HepG2 (cell line): ENCODE measurements around the gene KLKB1. TPM values are rescaled to one million over a fixed set of nuclear protein-coding genes. Genes with fewer than 3 reads are reported as not detected.

ENCODE experiments used
- DPF2 ChIP-seq: sonication (generic); formaldehyde crosslinking; IDR thresholded peaks from 2 replicates; pipeline ENCODE4 v1.4.0; 2020; ENCODE audit warnings: mild to moderate bottlenecking, low read depth, missing genetic modification reagents, borderline replicate concordance
- FOSL1 ChIP-seq: sonication (generic); formaldehyde crosslinking; IDR thresholded peaks from 2 replicates; pipeline ENCODE4 v1.9.0; 2021; ENCODE audit warnings: missing genetic modification reagents, borderline replicate concordance
- FOXK2 ChIP-seq: fragments of 450-650 bp; IDR thresholded peaks from 2 replicates; pipeline ENCODE4 v1.6.1; 2016
- MEF2D ChIP-seq: sonication (generic); formaldehyde crosslinking; IDR thresholded peaks from 2 replicates; pipeline ENCODE4 v1.5.1; 2020; ENCODE audit warnings: mild to moderate bottlenecking, missing genetic modification reagents
- NCOA2 ChIP-seq: sonication (generic); formaldehyde crosslinking; IDR thresholded peaks from 2 replicates; pipeline ENCODE4 v1.8.0; 2022; ENCODE audit warnings: inconsistent platforms
- PAF1 ChIP-seq: IDR thresholded peaks from 2 replicates; pipeline ENCODE4 v1.6.1; 2016; ENCODE audit warnings: missing genetic modification reagents, missing compliant biosample characterization
- PCBP1 ChIP-seq: fragments of 200-400 bp; formaldehyde crosslinking; IDR thresholded peaks from 2 replicates; pipeline ENCODE4 v1.6.1; 2017; ENCODE audit warnings: mild to moderate bottlenecking, low read depth, low read length, borderline replicate concordance
- RAD51 ChIP-seq: fragments of 450-650 bp; IDR thresholded peaks from 2 replicates; pipeline ENCODE4 v1.6.1; 2016; ENCODE audit warnings: borderline replicate concordance
- RBM39 ChIP-seq: fragments of 200-400 bp; formaldehyde crosslinking; IDR thresholded peaks from one replicate; pipeline ENCODE4 v1.6.1; 2018; ENCODE audit warnings: antibody characterized with exemption, mild to moderate bottlenecking, low read depth, low read length; ENCODE audit not compliant: poor library complexity, severe bottlenecking
- SNAI1 ChIP-seq: sonication (generic); formaldehyde crosslinking; IDR thresholded peaks from 2 replicates; pipeline ENCODE4 v1.5.0; 2020; ENCODE audit warnings: mild to moderate bottlenecking, missing genetic modification reagents, borderline replicate concordance
- STAT5B ChIP-seq: sonication (generic); formaldehyde crosslinking; IDR thresholded peaks from 2 replicates; pipeline ENCODE4 v1.4.0; 2020; ENCODE audit warnings: missing genetic modification reagents
- TRIM24 ChIP-seq: sonication (generic); formaldehyde crosslinking; IDR thresholded peaks from 2 replicates; pipeline ENCODE4 v1.8.0; 2022; ENCODE audit warnings: mild to moderate bottlenecking, missing genetic modification reagents
- YY1 ChIP-seq: IDR thresholded peaks from 2 replicates; pipeline ENCODE4 v1.6.1; 2011; ENCODE audit warnings: low read length, low read depth, moderate library complexity, mild to moderate bottlenecking; ENCODE audit not compliant: insufficient read depth, insufficient replicate concordance
- ZBTB7B ChIP-seq: sonication (generic); formaldehyde crosslinking; IDR thresholded peaks from 2 replicates; pipeline ENCODE4 v1.4.0; 2020; ENCODE audit warnings: missing genetic modification reagents
- ZBTB8A ChIP-seq: sonication (generic); formaldehyde crosslinking; IDR thresholded peaks from 2 replicates; pipeline ENCODE4 v1.4.0; 2020; ENCODE audit warnings: mild to moderate bottlenecking, low read depth, missing genetic modification reagents, borderline replicate concordance
- ZNF24 ChIP-seq: fragments of 450-650 bp; IDR thresholded peaks from 2 replicates; pipeline ENCODE4 v1.6.1; 2017; ENCODE audit warnings: antibody characterized with exemption, mild to moderate bottlenecking
- ZNF569 ChIP-seq: sonication (generic); formaldehyde crosslinking; IDR thresholded peaks from 2 replicates; pipeline ENCODE4 v1.5.0; 2020; ENCODE audit warnings: mild to moderate bottlenecking, missing genetic modification reagents, moderate library complexity, borderline replicate concordance
- ZNF761 ChIP-seq: sonication (generic); formaldehyde crosslinking; conservative IDR thresholded peaks from 2 replicates; pipeline ENCODE4 v1.4.0; 2020; ENCODE audit warnings: mild to moderate bottlenecking, missing genetic modification reagents
- ZNF883 ChIP-seq: sonication (generic); formaldehyde crosslinking; IDR thresholded peaks from 2 replicates; pipeline ENCODE4 v1.5.1; 2020; ENCODE audit warnings: mild to moderate bottlenecking, missing genetic modification reagents; ENCODE audit errors: not compliant biosample characterization
- ZNF891 ChIP-seq: sonication (generic); formaldehyde crosslinking; IDR thresholded peaks from 2 replicates; pipeline ENCODE4 v1.5.0; 2020; ENCODE audit warnings: mild to moderate bottlenecking, missing genetic modification reagents
- polyA plus RNA-seq, 8 experiments: library from polyadenylated mRNA; depleted of rRNA in 3 of 8; stranded (reverse) in 7 of 8; unstranded in 1 of 8; fragments of >200 nt; fragmentation: Illumina TruSeq in 4 of 8; extraction: Trizol in 4 of 8; gene quantifications; 2 replicates each; pipeline versions ENCODE4 v1.2.1 to v1.2.3, GENCODE V29; 2011 to 2016; ENCODE audit warnings: low read depth in 4 of 8, missing spikeins in 1 of 8, mixed read lengths in 1 of 8; ENCODE audit not compliant: insufficient read depth in 1 of 8
- total RNA-seq, 5 experiments: library from RNA; depleted of rRNA; stranded (reverse); fragments of >200 nt; fragmentation: Illumina TruSeq; extraction: Trizol; gene quantifications; 2 replicates each; pipeline ENCODE4 v1.2.3, GENCODE V29; 2016; ENCODE audit warnings: low read depth in 1 of 5
- TF ChIP-seq, protein P1 (sequence below): sonication (generic); formaldehyde crosslinking; IDR thresholded peaks from 2 replicates; pipeline ENCODE4 v1.4.0; 2020; ENCODE audit warnings: missing genetic modification reagents
- TF ChIP-seq, protein P2 (sequence below): sonication (generic); formaldehyde crosslinking; IDR thresholded peaks from 2 replicates; pipeline ENCODE4 v1.8.1; 2022; ENCODE audit warnings: mild to moderate bottlenecking, missing genetic modification reagents
- TF ChIP-seq, protein P3 (sequence below): sonication (generic); formaldehyde crosslinking; IDR thresholded peaks from 2 replicates; pipeline ENCODE4 v1.8.0; 2022; ENCODE audit warnings: mild to moderate bottlenecking, missing genetic modification reagents, moderate library complexity

Gene KLKB1
- total and polyA plus RNA-seq, 2 of the 13 experiments (the other 11 are each of a cell fraction or from before 2014, with no cell fraction given), result 0.26 to 0.49 TPM

DNA sequence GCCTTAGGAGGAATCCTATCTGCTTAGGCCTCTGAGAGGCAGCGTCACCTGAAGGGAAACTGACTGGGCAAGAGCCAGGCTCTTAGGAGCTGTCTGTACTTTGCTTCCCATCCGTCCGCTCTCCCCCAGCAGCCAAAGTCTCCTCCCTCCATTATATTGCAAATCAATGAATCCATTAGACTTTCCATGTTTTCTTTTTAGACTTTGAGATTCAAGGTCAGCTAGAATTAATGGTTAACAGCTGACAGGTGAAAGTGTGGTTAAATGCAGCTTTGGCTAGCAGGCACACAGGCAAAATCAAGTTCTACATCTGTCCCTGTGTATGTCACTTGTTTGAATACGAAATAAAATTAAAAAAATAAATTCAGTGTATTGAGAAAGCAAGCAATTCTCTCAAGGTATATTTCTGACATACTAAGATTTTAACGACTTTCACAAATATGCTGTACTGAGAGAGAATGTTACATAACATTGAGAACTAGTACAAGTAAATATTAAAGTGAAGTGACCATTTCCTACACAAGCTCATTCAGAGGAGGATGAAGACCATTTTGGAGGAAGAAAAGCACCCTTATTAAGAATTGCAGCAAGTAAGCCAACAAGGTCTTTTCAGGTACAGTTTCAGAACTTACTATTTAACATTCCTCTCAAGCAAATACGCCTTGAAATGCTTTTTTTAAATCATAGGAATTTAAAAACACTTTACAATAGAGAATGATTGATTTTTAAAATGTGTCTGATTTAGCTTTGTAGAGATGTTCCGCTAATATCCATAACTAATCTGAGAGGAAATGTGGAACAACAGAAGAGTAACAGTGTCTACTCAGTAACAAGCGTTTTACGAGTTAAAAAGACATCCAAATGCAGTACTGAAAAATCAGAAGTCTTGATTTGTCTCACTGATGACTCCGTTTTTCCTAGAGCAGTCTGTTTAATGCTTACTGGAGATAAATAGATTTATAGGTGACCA is 38.7 kb downstream of the KLKB1 start, which contains the start of gene F11 (continued):
- TF ChIP-seq, protein P1, sequence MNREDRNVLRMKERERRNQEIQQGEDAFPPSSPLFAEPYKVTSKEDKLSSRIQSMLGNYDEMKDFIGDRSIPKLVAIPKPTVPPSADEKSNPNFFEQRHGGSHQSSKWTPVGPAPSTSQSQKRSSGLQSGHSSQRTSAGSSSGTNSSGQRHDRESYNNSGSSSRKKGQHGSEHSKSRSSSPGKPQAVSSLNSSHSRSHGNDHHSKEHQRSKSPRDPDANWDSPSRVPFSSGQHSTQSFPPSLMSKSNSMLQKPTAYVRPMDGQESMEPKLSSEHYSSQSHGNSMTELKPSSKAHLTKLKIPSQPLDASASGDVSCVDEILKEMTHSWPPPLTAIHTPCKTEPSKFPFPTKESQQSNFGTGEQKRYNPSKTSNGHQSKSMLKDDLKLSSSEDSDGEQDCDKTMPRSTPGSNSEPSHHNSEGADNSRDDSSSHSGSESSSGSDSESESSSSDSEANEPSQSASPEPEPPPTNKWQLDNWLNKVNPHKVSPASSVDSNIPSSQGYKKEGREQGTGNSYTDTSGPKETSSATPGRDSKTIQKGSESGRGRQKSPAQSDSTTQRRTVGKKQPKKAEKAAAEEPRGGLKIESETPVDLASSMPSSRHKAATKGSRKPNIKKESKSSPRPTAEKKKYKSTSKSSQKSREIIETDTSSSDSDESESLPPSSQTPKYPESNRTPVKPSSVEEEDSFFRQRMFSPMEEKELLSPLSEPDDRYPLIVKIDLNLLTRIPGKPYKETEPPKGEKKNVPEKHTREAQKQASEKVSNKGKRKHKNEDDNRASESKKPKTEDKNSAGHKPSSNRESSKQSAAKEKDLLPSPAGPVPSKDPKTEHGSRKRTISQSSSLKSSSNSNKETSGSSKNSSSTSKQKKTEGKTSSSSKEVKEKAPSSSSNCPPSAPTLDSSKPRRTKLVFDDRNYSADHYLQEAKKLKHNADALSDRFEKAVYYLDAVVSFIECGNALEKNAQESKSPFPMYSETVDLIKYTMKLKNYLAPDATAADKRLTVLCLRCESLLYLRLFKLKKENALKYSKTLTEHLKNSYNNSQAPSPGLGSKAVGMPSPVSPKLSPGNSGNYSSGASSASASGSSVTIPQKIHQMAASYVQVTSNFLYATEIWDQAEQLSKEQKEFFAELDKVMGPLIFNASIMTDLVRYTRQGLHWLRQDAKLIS (CRISPR knock-in tag), result no peak
- TF ChIP-seq, protein P2, sequence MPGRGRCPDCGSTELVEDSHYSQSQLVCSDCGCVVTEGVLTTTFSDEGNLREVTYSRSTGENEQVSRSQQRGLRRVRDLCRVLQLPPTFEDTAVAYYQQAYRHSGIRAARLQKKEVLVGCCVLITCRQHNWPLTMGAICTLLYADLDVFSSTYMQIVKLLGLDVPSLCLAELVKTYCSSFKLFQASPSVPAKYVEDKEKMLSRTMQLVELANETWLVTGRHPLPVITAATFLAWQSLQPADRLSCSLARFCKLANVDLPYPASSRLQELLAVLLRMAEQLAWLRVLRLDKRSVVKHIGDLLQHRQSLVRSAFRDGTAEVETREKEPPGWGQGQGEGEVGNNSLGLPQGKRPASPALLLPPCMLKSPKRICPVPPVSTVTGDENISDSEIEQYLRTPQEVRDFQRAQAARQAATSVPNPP (CRISPR knock-in tag), result no peak
- TF ChIP-seq RAD51 (no peak), TRIM24 (CRISPR knock-in tag) (no peak), PAF1 (CRISPR knock-in tag) (no peak), YY1 (peak; percentile 27), ZNF569 (CRISPR knock-in tag) (no peak), ZBTB8A (CRISPR knock-in tag) (no peak), FOXK2 (peak; percentile 74), ZNF24 (no peak), PCBP1 (no peak), FOSL1 (CRISPR knock-in tag) (no peak), ZBTB7B (CRISPR knock-in tag) (no peak; the same call in 1 of the 2 replicates), DPF2 (CRISPR knock-in tag) (no peak; the same call in 1 of the 2 replicates), RBM39 (no peak), STAT5B (CRISPR knock-in tag) (no peak), ZNF761 (no peak), ZNF891 (CRISPR knock-in tag) (no peak), ZNF883 (CRISPR knock-in tag) (no peak), MEF2D (CRISPR knock-in tag) (peak; percentile 74; the same call in 1 of the 2 replicates), NCOA2 (peak; percentile 74), SNAI1 (CRISPR knock-in tag) (no peak)
- TF ChIP-seq, protein P3, sequence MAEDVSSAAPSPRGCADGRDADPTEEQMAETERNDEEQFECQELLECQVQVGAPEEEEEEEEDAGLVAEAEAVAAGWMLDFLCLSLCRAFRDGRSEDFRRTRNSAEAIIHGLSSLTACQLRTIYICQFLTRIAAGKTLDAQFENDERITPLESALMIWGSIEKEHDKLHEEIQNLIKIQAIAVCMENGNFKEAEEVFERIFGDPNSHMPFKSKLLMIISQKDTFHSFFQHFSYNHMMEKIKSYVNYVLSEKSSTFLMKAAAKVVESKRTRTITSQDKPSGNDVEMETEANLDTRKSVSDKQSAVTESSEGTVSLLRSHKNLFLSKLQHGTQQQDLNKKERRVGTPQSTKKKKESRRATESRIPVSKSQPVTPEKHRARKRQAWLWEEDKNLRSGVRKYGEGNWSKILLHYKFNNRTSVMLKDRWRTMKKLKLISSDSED (CRISPR knock-in tag), result no peak
